Peyer's patch (tissue), 4 donors: ENCODE measurements around the gene USP36.

Source experiments
- POLR2A ChIP-seq, 2 donors: fragments of 450-650 bp; IDR thresholded peaks; one replicate each; pipeline ENCODE4 v1.5.1; 2017; ENCODE audit warnings: antibody characterized with exemption in 2 of 2, mild to moderate bottlenecking in 2 of 2, moderate library complexity in 2 of 2
- TF ChIP-seq, protein P1 (sequence below), 6 experiments: fragments of 450-650 bp in 4 of 6; fragments of 200-600 bp in 2 of 6; sonication (generic) in 1 of 6; IDR thresholded peaks; one replicate each; pipeline ENCODE4 v1.5.1; 2017 to 2019; ENCODE audit warnings: antibody characterized with exemption in 6 of 6, mild to moderate bottlenecking in 3 of 6, moderate library complexity in 1 of 6

DNA sequence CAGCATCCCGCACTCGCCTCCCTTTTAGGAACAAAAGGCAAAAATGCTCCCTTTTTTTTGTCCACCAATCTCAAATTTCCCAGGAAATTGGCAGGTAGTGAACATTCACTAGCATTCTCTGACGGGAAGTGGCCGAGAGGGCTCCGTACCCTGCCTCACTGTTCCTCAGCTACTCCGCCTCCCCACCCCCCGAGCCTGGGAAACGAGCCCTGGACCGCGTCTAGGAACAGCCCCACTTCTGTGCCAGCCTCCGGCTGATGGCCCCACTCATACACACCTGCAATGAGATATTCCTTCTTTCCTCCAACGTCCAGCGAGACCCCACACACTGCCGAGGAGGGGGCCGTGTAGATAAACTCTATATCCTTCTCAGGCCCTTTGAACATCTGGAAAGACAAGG is 30.0 kb upstream of the USP36 start:
- TF ChIP-seq, protein P1, sequence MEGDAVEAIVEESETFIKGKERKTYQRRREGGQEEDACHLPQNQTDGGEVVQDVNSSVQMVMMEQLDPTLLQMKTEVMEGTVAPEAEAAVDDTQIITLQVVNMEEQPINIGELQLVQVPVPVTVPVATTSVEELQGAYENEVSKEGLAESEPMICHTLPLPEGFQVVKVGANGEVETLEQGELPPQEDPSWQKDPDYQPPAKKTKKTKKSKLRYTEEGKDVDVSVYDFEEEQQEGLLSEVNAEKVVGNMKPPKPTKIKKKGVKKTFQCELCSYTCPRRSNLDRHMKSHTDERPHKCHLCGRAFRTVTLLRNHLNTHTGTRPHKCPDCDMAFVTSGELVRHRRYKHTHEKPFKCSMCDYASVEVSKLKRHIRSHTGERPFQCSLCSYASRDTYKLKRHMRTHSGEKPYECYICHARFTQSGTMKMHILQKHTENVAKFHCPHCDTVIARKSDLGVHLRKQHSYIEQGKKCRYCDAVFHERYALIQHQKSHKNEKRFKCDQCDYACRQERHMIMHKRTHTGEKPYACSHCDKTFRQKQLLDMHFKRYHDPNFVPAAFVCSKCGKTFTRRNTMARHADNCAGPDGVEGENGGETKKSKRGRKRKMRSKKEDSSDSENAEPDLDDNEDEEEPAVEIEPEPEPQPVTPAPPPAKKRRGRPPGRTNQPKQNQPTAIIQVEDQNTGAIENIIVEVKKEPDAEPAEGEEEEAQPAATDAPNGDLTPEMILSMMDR (IDR thresholded peaks at IDR 0.05) = no peak
- TF ChIP-seq POLR2A (IDR thresholded peaks at IDR 0.05) = no peak
